ENCODE data around the gene JMJD1C. TPM values are rescaled to one million over a fixed set of nuclear protein-coding genes. Genes with fewer than 3 reads are reported as not detected.
A peak's percentile ranks its signal among the peaks of the same experiment; 100 is the strongest.

JMJD1C gene
- total and polyA plus RNA-seq, 2 donors (not counting 3 experiments of a cell fraction or from before 2014, with no cell fraction given): 32.1 to 97.1 TPM

DNA sequence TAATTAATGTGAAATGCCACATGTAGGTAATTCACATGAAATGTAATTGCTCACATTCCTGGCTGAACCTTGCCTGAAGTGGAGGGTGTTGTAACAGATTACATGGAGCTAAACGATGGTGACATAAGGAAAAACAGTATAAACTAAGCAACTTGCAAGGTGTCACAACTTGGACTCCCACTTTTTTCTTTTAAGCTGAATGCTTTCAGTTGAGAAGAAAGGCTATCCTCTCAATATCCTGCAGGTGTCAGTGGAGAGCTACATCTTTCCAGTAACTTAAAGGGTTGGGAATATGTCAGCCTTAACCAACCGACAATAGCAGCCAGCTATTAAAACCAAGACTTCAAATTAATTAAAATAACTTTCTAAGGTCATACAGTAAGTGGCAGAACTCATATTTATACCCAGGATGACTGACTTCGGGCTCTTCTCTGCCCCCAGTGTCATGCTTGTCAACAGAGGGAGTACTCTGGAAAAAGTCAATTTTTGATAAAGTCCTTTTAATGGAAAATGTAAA lies 299.0 kb downstream of the JMJD1C start:
- peak; percentile 84 for DNase-seq (ENCODE audit: low read depth, low spot score)
- BruUV-seq (replicated peaks): no TSS peak
- peak; percentile 37 for FAIRE-seq
- no peaks in the 10 kb centered on the region for H3K4me1 ChIP-seq (ENCODE audit: control insufficient read depth, extremely low read depth, insufficient read depth, low read length)
- H3K9me3 ChIP-seq (replicated peaks; ENCODE audit: control insufficient read depth, insufficient read depth, low read length): no peaks in the 10 kb centered on the region
- no peaks in the 10 kb centered on the region for H3K9me1 ChIP-seq (replicated peaks; ENCODE audit: control insufficient read depth, extremely low read depth, insufficient read depth, low read length)
- no peaks in the 10 kb centered on the region for H4K20me1 ChIP-seq (replicated peaks; ENCODE audit: control insufficient read depth, extremely low read depth, insufficient read depth, low read length)
- no peak overlapping the region for H2AFZ ChIP-seq (ENCODE audit: low read depth, low read length)
- H3K27ac ChIP-seq (ENCODE audit: insufficient read depth, low read depth, low read length): no peak overlapping the region
- H3K4me2 ChIP-seq (ENCODE audit: insufficient read depth, low read length): no peak overlapping the region
- H3K4me3 ChIP-seq (replicated peaks in 1 of 3; ENCODE audit: insufficient read depth in 1 of 3, low read depth in 1 of 3, low read length in 3 of 3): no peak overlapping the region
- intact Hi-C loops (cut with micrococcal nuclease) (loop anchor here (1.0 to 2.0 kb wide), 7 partner anchors 102 to 653 kb away; no protein-coding TSS in a partner anchor), dilution Hi-C loops (cut with MboI; ENCODE audit: extremely low pct_ligation_motif_present, low sequenced_read_pairs) (no loop called here)
- H3K79me2 ChIP-seq (ENCODE audit: control insufficient read depth, insufficient read depth, low read length): no peaks in the 10 kb centered on the region
- ChIA-PET POLR2A (interaction anchor here (1.0 to 1.3 kb wide), 3 partner anchors 34 to 553 kb away, joined by 3 to 5 read pairs (median 4); partner anchors contain the start of gene NRBF2), CTCF (interaction anchor here (0.7 to 6.0 kb wide), 76 partner anchors 9 to 810 kb away, joined by 3 to 275 read pairs (median 5); partner anchors contain the start of gene JMJD1C)
- peaks cover 3 to 10% of the 10 kb centered on the region in 2 experiments for H3K36me3 ChIP-seq (ENCODE audit: control insufficient read depth in 2 of 2, extremely low read depth in 1 of 2, insufficient read depth in 2 of 2, low read length in 2 of 2)
- no peaks in the 10 kb centered on the region for H3K27me3 ChIP-seq (ENCODE audit: control insufficient read depth in 2 of 2, insufficient read depth in 2 of 2, low read length in 2 of 2)
- TF ChIP-seq POLR2AphosphoS5 (IDR thresholded peaks at IDR 0.05; ENCODE audit: insufficient read depth, low read depth, low read length) (no peak), FOS (IDR thresholded peaks at IDR 0.05; ENCODE audit: borderline replicate concordance, insufficient read depth, low read length) (no peak)
- TF ChIP-seq, protein P1, sequence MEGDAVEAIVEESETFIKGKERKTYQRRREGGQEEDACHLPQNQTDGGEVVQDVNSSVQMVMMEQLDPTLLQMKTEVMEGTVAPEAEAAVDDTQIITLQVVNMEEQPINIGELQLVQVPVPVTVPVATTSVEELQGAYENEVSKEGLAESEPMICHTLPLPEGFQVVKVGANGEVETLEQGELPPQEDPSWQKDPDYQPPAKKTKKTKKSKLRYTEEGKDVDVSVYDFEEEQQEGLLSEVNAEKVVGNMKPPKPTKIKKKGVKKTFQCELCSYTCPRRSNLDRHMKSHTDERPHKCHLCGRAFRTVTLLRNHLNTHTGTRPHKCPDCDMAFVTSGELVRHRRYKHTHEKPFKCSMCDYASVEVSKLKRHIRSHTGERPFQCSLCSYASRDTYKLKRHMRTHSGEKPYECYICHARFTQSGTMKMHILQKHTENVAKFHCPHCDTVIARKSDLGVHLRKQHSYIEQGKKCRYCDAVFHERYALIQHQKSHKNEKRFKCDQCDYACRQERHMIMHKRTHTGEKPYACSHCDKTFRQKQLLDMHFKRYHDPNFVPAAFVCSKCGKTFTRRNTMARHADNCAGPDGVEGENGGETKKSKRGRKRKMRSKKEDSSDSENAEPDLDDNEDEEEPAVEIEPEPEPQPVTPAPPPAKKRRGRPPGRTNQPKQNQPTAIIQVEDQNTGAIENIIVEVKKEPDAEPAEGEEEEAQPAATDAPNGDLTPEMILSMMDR (IDR thresholded peaks at IDR 0.05; ENCODE audit: extremely low read depth in 1 of 2, insufficient read depth in 1 of 2, low read depth in 1 of 2, low read length in 2 of 2): peak; percentile 61 to 62
- H3K9ac ChIP-seq (replicated peaks; ENCODE audit: extremely low read depth, insufficient read depth, low read length): no peak overlapping the region

DNA sequence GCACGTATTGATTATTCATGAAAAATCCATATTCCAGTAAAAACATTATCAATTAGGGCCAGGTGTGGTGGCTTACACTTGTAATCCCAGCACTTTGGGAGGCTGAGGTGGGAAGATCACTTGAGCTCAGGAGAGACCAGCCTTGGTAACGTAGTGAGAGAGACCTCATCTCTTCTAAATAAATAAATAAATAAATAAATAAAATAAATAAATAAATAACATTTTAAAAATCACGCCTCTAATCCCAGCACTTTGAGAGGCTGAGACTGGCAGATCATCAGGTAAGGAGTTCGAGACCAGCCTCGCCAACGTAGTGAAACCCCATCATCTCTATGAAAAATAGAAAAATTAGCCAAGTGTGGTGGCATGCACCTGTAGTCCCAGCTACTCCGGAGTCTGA lies 300.5 kb downstream of the JMJD1C start:
- Histone ChIP-seq H3K9me1 (replicated peaks; ENCODE audit: control insufficient read depth, extremely low read depth, insufficient read depth, low read length) (no peaks in the 10 kb centered on the region), H3K4me3 (replicated peaks in 1 of 3; ENCODE audit: insufficient read depth in 1 of 3, low read depth in 1 of 3, low read length in 3 of 3) (no peak overlapping the region), H4K20me1 (replicated peaks; ENCODE audit: control insufficient read depth, extremely low read depth, insufficient read depth, low read length) (no peaks in the 10 kb centered on the region), H3K9ac (replicated peaks; ENCODE audit: extremely low read depth, insufficient read depth, low read length) (no peak overlapping the region), H3K79me2 (ENCODE audit: control insufficient read depth, insufficient read depth, low read length) (no peaks in the 10 kb centered on the region), H3K9me3 (replicated peaks; ENCODE audit: control insufficient read depth, insufficient read depth, low read length) (no peaks in the 10 kb centered on the region), H3K4me1 (ENCODE audit: control insufficient read depth, extremely low read depth, insufficient read depth, low read length) (no peaks in the 10 kb centered on the region), H2AFZ (ENCODE audit: low read depth, low read length) (no peak overlapping the region), H3K36me3 (ENCODE audit: control insufficient read depth in 2 of 2, extremely low read depth in 1 of 2, insufficient read depth in 2 of 2, low read length in 2 of 2) (peaks cover 3 to 10% of the 10 kb centered on the region in 2 experiments), H3K4me2 (ENCODE audit: insufficient read depth, low read length) (no peak overlapping the region), H3K27me3 (ENCODE audit: control insufficient read depth in 2 of 2, insufficient read depth in 2 of 2, low read length in 2 of 2) (no peaks in the 10 kb centered on the region), H3K27ac (ENCODE audit: insufficient read depth, low read depth, low read length) (no peak overlapping the region)
- no peak for TF ChIP-seq EZH2 (IDR thresholded peaks at IDR 0.05; ENCODE audit: borderline replicate concordance, low read depth, low read length, severe bottlenecking)
- TF ChIP-seq, protein P2, sequence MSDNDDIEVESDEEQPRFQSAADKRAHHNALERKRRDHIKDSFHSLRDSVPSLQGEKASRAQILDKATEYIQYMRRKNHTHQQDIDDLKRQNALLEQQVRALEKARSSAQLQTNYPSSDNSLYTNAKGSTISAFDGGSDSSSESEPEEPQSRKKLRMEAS (IDR thresholded peaks at IDR 0.05; ENCODE audit: insufficient read depth, insufficient read length): no peak
- intact Hi-C loops (cut with micrococcal nuclease) (no loop called here), dilution Hi-C loops (cut with MboI; ENCODE audit: extremely low pct_ligation_motif_present, low sequenced_read_pairs) (no loop called here)
- CTCF ChIA-PET: interaction anchor here (1.3 to 6.0 kb wide), 6 partner anchors 11 to 603 kb away, joined by 3 to 275 read pairs (median 63); no protein-coding TSS in a partner anchor
- FAIRE-seq: no peak
- no peak for DNase-seq (ENCODE audit: low read depth, low spot score)
- no TSS peak for BruUV-seq (replicated peaks)
- POLR2A ChIA-PET: no interaction called here

Measured in endothelial cell of umbilical vein (primary cell).